GM08714 (cell line): Measurements from ENCODE around the gene LRRC26.
A peak's percentile ranks its signal among the peaks of the same experiment; 100 is the strongest.

Experiments
- H3K4me3 ChIP-seq: fragments of 200-500 bp; sonication (Bioruptor generic); 2 replicates; pipeline ENCODE4 v1.5.1; 2014; ENCODE audit warnings: mild to moderate bottlenecking, low read length, inconsistent platforms
- ZNF274 ChIP-seq: IDR thresholded peaks from 2 replicates; pipeline ENCODE4 v1.6.1; 2012; ENCODE audit warnings: mild to moderate bottlenecking, low read depth, low read length

The LRRC26 gene

GRCh38 chr9:137163805-137164204 lies 6.0 kb downstream of the LRRC26 start:
- TF ChIP-seq ZNF274, result no peak
- no peak overlapping the region for H3K4me3 ChIP-seq

GRCh38 chr9:137163365-137163715 lies 6.5 kb downstream of the LRRC26 start:
- no peak for TF ChIP-seq ZNF274
- no peak overlapping the region for H3K4me3 ChIP-seq

GRCh38 chr9:137162505-137163364 lies 7.1 kb downstream of the LRRC26 start:
- no peak overlapping the region for H3K4me3 ChIP-seq

GRCh38 chr9:137161558-137162486 lies 8.0 kb downstream of the LRRC26 start:
- H3K4me3 ChIP-seq, result no peak overlapping the region
- TF ChIP-seq ZNF274, result no peak

More at GRCh38 chr9:137162505-137163364, 7.1 kb downstream of the LRRC26 start:
- no peak for TF ChIP-seq ZNF274

- no peak overlapping the region for H3K4me3 ChIP-seq
- TF ChIP-seq ZNF274, result no peak
Measured at GRCh38 chr9:137160716-137161557, 8.9 kb downstream of the LRRC26 start.

- no peak overlapping the region for H3K4me3 ChIP-seq
- TF ChIP-seq ZNF274, result no peak
Measured at GRCh38 chr9:137160054-137160425, 9.8 kb downstream of the LRRC26 start.

GRCh38 chr9:137159105-137160053 lies 10.5 kb downstream of the LRRC26 start:
- H3K4me3 ChIP-seq, result no peak overlapping the region
- no peak for TF ChIP-seq ZNF274

GRCh38 chr9:137158625-137159024 lies 11.2 kb downstream of the LRRC26 start:
- TF ChIP-seq ZNF274, result no peak
- no peak overlapping the region for H3K4me3 ChIP-seq

GRCh38 chr9:137157618-137158415 lies 12.0 kb downstream of the LRRC26 start:
- no peak overlapping the region for H3K4me3 ChIP-seq
- no peak for TF ChIP-seq ZNF274

GRCh38 chr9:137156567-137157375 lies 13.1 kb downstream of the LRRC26 start:
- peak overlapping the region; percentile 32; the same call in 1 of the 2 replicates for H3K4me3 ChIP-seq
- TF ChIP-seq ZNF274, result no peak

GRCh38 chr9:137152844-137153405 lies 16.9 kb downstream of the LRRC26 start:
- no peak overlapping the region for H3K4me3 ChIP-seq
- TF ChIP-seq ZNF274, result no peak
